Suprapubic skin (tissue), 4 donors: ENCODE results near the gene C1orf74.

Experiments
- EP300 ChIP-seq: sonication (generic); formaldehyde crosslinking; IDR thresholded peaks from one replicate; pipeline ENCODE4 v1.6.1; 2017; ENCODE audit warnings: antibody characterized with exemption
- POLR2A ChIP-seq, 2 donors: fragments of 450-650 bp; IDR thresholded peaks; one replicate each; pipeline ENCODE4 v1.6.1; 2017; ENCODE audit warnings: antibody characterized with exemption in 2 of 2, mild to moderate bottlenecking in 2 of 2, moderate library complexity in 2 of 2
- POLR2AphosphoS5 ChIP-seq, 3 donors: sonication (generic); formaldehyde crosslinking; IDR thresholded peaks; one replicate each; pipeline ENCODE4 v1.6.1; 2017; ENCODE audit warnings: antibody characterized with exemption in 3 of 3
- TF ChIP-seq, protein P1 (sequence below), 2 donors: fragments of 200-600 bp in 1 of 2; fragments of 450-650 bp in 1 of 2; sonication (generic) in 1 of 2; IDR thresholded peaks; one replicate each; pipeline ENCODE4 v1.5.1; 2016 to 2019; ENCODE audit warnings: antibody characterized with exemption in 2 of 2, mild to moderate bottlenecking in 1 of 2, moderate library complexity in 1 of 2

GRCh38 chr1:209766051-209766450, 18.3 kb downstream of the C1orf74 start:
- TF ChIP-seq, protein P1, sequence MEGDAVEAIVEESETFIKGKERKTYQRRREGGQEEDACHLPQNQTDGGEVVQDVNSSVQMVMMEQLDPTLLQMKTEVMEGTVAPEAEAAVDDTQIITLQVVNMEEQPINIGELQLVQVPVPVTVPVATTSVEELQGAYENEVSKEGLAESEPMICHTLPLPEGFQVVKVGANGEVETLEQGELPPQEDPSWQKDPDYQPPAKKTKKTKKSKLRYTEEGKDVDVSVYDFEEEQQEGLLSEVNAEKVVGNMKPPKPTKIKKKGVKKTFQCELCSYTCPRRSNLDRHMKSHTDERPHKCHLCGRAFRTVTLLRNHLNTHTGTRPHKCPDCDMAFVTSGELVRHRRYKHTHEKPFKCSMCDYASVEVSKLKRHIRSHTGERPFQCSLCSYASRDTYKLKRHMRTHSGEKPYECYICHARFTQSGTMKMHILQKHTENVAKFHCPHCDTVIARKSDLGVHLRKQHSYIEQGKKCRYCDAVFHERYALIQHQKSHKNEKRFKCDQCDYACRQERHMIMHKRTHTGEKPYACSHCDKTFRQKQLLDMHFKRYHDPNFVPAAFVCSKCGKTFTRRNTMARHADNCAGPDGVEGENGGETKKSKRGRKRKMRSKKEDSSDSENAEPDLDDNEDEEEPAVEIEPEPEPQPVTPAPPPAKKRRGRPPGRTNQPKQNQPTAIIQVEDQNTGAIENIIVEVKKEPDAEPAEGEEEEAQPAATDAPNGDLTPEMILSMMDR (IDR thresholded peaks at IDR 0.05), result no peak
- TF ChIP-seq EP300, result no peak
- TF ChIP-seq POLR2A (IDR thresholded peaks at IDR 0.05), result no peak
- no peak for TF ChIP-seq POLR2AphosphoS5 (IDR thresholded peaks at IDR 0.05)
